SKM-1 treated with dmso at 0.1 percent for 144 hours (cell line): ENCODE data around the gene TIAM1.
"Not testable (repeated sequence)": the region's sequence is repeated elsewhere in the genome, so short reads cannot be mapped to it uniquely, and the experiment has no call there.

Source experiments
- DNase-seq: peaks from one replicate; lab custom pipeline; 2025; ENCODE audit not compliant: unreplicated experiment; lab: John Stamatoyannopoulos, UW

The TIAM1 gene

DNA sequence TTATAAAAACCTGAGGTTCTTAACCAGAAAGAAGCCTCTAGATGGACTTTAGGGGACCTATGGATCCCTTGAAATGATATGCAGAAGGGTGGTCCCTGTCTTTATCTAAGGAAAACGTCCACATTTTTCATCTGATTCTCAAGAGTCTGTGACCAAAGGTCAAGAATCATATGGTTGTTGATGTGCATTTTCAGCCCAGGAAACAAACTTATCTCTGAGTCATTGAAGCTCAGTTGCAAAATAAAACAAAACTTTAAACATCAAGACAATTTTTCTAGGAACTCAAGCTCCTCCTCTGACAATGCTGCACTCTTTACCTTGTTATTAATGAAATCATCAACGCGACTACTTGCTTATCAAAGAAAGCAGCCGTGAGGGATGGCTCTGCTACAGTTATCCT lies 83.3 kb downstream of the TIAM1 start:
- no peak for DNase-seq

GRCh38 chr21:31258073-31258472 lies 86.0 kb downstream of the TIAM1 start:
- DNase-seq, result no peak

GRCh38 chr21:31257265-31257664 lies 86.8 kb downstream of the TIAM1 start:
- no peak for DNase-seq

GRCh38 chr21:31255896-31256295 lies 88.2 kb downstream of the TIAM1 start:
- no peak for DNase-seq

- no peak for DNase-seq
Observed at GRCh38 chr21:31255036-31255435, 89.0 kb downstream of the TIAM1 start.

GRCh38 chr21:31254131-31254530 lies 89.9 kb downstream of the TIAM1 start:
- no peak for DNase-seq

DNA sequence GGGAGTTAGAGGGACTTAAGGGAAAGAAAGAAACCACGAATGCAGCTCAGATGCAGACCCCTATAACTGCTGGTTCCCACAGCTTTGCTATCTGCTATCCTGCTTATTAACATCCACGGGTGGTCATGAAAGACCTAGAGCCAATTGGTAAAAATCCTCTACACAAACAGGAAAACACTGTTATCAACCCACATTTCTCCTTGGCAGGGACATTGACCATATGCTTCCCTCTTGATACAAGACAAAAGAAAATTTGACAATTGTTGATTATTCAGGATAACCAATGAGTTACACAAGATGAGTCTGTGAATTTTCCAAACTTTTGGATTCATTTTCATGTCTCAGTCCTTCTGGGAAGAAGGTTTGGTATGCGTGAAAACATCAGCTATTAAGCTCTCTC lies 90.4 kb downstream of the TIAM1 start:
- no peak for DNase-seq

GRCh38 chr21:31252611-31253010 lies 91.5 kb downstream of the TIAM1 start:
- no peak for DNase-seq

GRCh38 chr21:31252091-31252490 lies 92.0 kb downstream of the TIAM1 start:
- no peak for DNase-seq

- no peak for DNase-seq
Observed at GRCh38 chr21:31251686-31252085, 92.4 kb downstream of the TIAM1 start.

- no peak for DNase-seq
Observed at GRCh38 chr21:31248598-31248997, 95.5 kb downstream of the TIAM1 start.

- DNase-seq, result no peak
Observed at GRCh38 chr21:31243611-31244010, 100.5 kb downstream of the TIAM1 start.

GRCh38 chr21:31236528-31236927 lies 107.5 kb downstream of the TIAM1 start:
- DNase-seq, result no peak

GRCh38 chr21:31235671-31236450 lies 108.2 kb downstream of the TIAM1 start:
- no peak for DNase-seq

DNA sequence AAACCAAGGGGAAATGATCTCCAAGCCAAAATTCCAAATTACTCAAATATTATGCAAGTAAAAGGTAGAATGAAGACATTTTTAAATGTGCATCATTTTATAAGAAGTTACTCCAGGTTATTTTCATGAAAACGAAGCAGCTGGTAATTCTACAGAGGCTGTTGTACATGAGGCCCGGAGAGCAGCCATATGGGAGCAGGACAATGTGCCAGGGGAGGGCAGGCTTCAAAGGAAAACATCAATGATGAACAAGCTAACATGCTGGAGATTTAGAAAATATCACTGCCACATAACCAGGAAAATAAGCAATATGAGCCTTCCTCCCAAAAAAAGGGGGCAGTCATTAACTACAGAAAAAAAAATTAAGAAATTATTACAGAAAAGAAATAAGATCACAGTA lies 109.1 kb downstream of the TIAM1 start:
- DNase-seq, result no peak

DNA sequence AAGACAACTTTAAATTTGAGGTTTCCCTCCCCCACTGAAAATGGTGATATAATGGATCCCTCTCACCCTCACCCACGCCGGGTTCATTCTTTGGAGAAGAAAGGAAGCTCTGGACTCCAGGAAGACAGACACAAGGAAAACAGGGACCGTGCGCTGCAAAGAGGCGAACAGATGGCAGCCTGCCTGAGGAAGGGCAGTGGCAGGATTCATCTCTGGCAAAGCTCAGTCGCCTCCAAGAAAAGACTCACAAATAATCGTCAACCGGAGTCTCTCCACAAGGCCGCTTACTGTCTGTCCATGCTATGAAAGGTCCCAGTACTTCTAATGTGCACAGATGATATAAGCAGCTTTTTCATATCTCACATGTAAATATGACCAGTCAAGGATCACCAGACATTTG lies 110.3 kb downstream of the TIAM1 start:
- no peak for DNase-seq

GRCh38 chr21:31232344-31232743 lies 111.7 kb downstream of the TIAM1 start:
- no peak for DNase-seq

GRCh38 chr21:31230937-31231336 lies 113.1 kb downstream of the TIAM1 start:
- DNase-seq, result no peak

GRCh38 chr21:31228723-31229122 lies 115.3 kb downstream of the TIAM1 start:
- not testable (repeated sequence) for DNase-seq

DNA sequence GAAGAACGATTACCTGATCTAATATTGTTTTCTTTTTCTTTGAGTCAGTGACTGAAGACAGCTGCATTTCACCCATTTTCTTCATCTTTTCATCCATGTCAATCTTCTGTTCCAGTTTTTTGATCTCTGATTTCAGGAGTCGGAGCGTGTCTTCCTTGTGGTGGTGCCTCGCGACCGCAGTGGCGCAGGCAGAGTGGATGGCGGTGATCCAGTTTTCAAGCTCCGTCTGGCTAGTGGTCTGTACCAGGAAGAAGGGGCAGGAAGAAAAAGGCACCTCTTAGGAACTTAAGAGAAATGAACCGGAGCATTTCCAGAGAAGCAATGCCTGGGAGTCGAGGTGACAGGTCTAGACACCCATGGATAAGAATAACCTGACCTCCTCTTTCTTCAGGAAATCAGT lies 118.3 kb downstream of the TIAM1 start:
- no peak for DNase-seq

DNA sequence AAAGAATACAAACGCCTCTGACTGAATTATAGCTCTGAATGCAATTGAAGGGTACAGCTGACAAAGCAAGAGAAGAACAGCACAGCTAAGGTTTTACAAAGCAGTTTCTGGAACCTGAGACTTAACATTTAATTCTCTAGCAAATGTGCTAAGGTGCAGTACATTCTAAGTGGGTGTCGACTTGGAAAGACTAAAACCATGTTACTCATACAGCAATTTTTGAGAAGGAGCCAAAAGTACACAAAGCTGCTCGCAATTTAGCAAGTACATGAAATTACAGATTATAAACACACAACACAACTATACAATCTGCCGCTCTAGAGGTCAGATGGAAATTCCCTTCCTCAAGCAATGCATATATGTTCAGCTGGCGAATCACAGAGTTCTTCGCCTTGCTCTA lies 121.9 kb downstream of the TIAM1 start:
- no peak for DNase-seq

- no peak for DNase-seq
Observed at GRCh38 chr21:31221043-31221442, 123.0 kb downstream of the TIAM1 start.

GRCh38 chr21:31220575-31220974 lies 123.5 kb downstream of the TIAM1 start:
- no peak for DNase-seq
